SK-N-MC (cell line): ENCODE measurements around the gene PRKAR1B.

Source experiments
- DNase-seq: peaks from one replicate; pipeline ENCODE4 v3.0.0-alpha.2; 2011; ENCODE audit warnings: low read depth, low spot score
- H3K27ac ChIP-seq: fragments of 200-600 bp; sonication (generic); 2 replicates; pipeline ENCODE4 v1.5.1; 2016; ENCODE audit warnings: mixed run types
- H3K36me3 ChIP-seq: fragments of 200-600 bp; sonication (generic); 2 replicates; pipeline ENCODE4 v1.6.1; 2017; ENCODE audit warnings: antibody characterized with exemption, low read length, mixed read lengths; ENCODE audit not compliant: insufficient read depth
- H3K4me3 ChIP-seq: fragments of 200-600 bp; sonication (generic); 2 replicates; pipeline ENCODE4 v1.5.1; 2016
- H3K9ac ChIP-seq: fragments of 200-600 bp; sonication (generic); 2 replicates; pipeline ENCODE4 v1.8.0; 2017; ENCODE audit warnings: mixed run types, mixed read lengths; ENCODE audit not compliant: insufficient read length
- H3K9me3 ChIP-seq: fragments of 200-600 bp; sonication (generic); 2 replicates; pipeline ENCODE4 v1.6.1; 2017; ENCODE audit warnings: low read depth, mild to moderate bottlenecking, antibody characterized with exemption, low read length, moderate library complexity, mixed read lengths
- EZH2 ChIP-seq: fragments of 200-600 bp; sonication (generic); IDR thresholded peaks from one replicate; pipeline ENCODE4 v1.6.1; 2017; ENCODE audit warnings: antibody characterized with exemption
- FOXP2 ChIP-seq: optimal IDR thresholded peaks from 2 replicates; pipeline ENCODE3; 2011; ENCODE audit warnings: mild to moderate bottlenecking, moderate library complexity; ENCODE audit not compliant: insufficient read depth; ENCODE audit errors: extremely low read length, control extremely low read depth
- POLR2AphosphoS5 ChIP-seq: IDR thresholded peaks from 2 replicates; pipeline ENCODE4 v1.6.1; 2012; ENCODE audit warnings: mild to moderate bottlenecking, low read depth, low read length, borderline replicate concordance

PRKAR1B gene

DNA sequence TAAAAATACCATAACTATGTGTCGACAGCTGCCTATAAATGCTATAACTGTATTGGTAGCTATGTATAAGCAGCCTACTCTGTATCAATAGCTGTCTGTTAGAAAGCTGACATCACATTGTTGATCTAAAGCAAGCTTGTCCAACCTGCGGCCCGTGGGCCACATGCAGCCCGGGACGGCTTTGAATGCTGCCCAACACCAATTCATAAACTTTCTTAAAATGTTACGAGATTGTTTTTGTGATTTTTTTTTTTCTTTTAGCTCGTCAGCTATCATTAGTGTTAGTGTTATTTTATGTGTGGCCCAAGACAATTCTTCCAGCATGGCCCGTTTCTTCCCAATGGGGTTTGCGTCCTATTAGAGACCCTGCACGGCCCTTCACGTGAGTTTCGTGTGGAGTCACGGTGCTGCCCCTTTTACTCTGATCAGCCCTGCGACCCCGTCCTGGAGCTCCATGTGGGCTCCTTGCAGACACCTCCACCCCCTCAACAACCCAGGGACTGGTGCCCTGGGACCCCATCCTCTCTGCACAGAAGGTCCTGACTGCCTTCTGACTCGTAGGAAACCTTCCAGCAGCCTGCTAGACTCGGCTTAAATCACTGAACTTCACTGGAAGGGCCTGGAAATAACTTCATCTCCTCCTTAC lies 4.5 kb upstream of the PRKAR1B start:
- Histone ChIP-seq H3K9me3 (peaks cover 6% of the 10 kb centered on the region; the same call in 1 of the 2 replicates), H3K36me3 (peaks cover 62% of the 10 kb centered on the region), H3K27ac (no peak overlapping the region), H3K4me3 (no peak overlapping the region), H3K9ac (no peak overlapping the region)
- TF ChIP-seq POLR2AphosphoS5, result no peak
- no peak for TF ChIP-seq FOXP2
- TF ChIP-seq EZH2, result no peak
- no peak for DNase-seq

GRCh38 chr7:730501-731439 lies 3.7 kb upstream of the PRKAR1B start:
- H3K9me3 ChIP-seq, result peaks cover 6% of the 10 kb centered on the region; the same call in 1 of the 2 replicates
- H3K9ac ChIP-seq, result no peak overlapping the region
- no peak overlapping the region for H3K4me3 ChIP-seq
- H3K27ac ChIP-seq, result no peak overlapping the region
- H3K36me3 ChIP-seq, result peaks cover 62% of the 10 kb centered on the region
- no peak for TF ChIP-seq EZH2
- TF ChIP-seq FOXP2, result no peak
- TF ChIP-seq POLR2AphosphoS5, result no peak
- DNase-seq, result no peak

DNA sequence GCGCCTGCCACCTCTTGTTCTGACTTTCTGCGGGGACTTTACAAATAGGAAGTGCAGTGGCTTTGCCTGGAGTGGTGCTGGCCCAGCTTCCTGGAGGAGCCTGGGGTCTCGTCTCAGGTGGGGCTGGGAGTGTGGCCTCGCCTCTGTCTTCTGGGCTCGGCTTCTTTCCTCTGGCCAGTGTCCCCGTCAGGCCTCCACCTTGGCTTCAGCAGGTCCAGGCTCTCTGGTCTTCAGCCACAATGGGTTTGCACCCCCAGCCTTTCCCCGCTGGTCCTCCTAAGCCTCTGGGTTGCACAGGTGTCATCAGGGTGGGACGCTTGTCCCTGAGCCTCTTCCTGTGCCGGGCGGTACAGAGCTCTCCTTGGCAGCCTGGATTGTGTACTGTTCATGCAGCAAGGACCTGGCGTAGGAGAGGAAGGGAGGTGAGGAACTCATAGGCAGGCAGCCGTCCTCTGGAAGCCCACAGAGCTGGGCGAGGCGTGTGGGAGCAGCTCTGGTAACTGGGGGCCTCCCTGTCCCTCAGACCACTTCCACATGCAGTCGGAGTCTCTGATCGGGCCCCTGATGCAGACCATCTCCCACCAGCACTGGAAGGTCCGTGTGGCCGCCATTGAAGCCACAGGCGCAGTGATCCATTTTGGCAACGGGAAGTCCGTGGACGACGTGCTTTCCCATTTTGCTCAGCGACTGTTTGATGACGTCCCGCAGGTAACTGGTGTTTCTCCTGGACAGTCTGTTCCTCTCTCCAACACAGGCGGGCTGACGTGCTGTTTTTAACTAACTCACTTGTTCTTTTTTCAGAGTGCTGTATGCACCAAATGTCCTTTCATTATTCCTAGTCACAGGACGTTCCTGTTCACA lies 2.3 kb upstream of the PRKAR1B start:
- no peak overlapping the region for H3K9ac ChIP-seq
- TF ChIP-seq POLR2AphosphoS5, result no peak
- no peak overlapping the region for H3K4me3 ChIP-seq
- peaks cover 51% of the 10 kb centered on the region for H3K36me3 ChIP-seq
- DNase-seq, result no peak
- H3K9me3 ChIP-seq, result peaks cover 5% of the 10 kb centered on the region; the same call in 1 of the 2 replicates
- H3K27ac ChIP-seq, result no peak overlapping the region

DNA sequence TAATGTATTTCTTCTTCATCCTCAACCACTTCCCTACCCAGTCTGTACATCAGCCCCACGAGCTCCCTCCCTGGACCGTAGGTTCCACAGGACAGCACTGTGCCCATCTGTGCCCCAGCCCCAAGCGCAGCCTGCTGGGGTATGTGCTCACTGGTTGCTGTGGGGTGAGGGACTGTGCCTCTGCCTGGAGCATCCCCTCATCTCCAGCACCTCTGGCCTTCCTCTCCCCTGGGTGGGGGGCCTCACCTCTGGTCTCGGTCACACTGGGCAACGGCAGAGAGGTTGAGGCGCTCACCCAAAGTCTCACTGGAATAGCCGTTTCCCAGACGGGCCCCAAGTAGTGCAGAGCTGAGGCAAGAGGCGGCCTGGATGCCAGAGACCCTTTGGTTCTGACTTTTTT lies 1.5 kb upstream of the PRKAR1B start:
- TF ChIP-seq EZH2 (no peak), POLR2AphosphoS5 (no peak), FOXP2 (no peak)

DNA sequence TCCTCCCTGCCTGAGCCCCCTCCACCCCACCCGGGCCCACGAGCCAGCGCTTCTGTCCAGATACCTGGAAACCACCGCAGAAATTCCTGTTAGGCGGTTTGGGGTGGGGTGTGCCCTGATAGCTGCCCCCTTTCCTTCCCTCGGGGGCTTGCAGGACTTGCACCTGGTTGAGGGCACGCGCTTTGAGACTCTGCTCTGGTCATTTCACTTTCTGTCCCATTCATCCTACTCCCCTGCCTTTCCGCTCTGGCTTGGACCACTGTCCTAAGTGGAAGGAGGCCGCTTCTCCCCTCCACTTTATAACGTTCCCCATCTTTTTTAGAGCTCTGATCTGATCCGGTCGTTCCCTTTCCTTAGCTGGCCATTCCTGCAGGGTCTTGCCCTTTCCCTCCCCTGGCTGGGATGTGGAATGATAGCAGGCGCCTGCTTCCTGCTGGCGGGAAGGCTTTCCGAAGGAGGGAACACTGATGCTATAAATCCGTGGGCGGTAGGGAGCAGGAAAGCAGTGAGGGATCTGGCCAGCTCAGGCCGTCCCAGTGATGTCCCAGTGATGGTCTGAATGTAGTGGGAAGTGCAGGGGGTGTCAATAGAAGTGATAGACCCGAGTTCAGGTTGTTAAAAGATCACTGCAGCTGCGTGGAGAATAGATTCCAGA lies 852 bp upstream of the PRKAR1B start:
- Histone ChIP-seq H3K4me3 (peak overlapping the region; percentile 92), H3K9me3 (no peaks in the 10 kb centered on the region), H3K27ac (no peak overlapping the region), H3K36me3 (peaks cover 37% of the 10 kb centered on the region), H3K9ac (peak overlapping the region; percentile 58)
- TF ChIP-seq EZH2 (no peak), POLR2AphosphoS5 (no peak), FOXP2 (no peak)
- DNase-seq, result no peak

More for the DNA sequence above, 1.5 kb upstream of the PRKAR1B start:
- peaks cover 44% of the 10 kb centered on the region for H3K36me3 ChIP-seq
- H3K4me3 ChIP-seq, result no peak overlapping the region
- no peak for DNase-seq
- H3K9ac ChIP-seq, result no peak overlapping the region
- no peaks in the 10 kb centered on the region for H3K9me3 ChIP-seq
- H3K27ac ChIP-seq, result no peak overlapping the region

- no peak for DNase-seq
- Histone ChIP-seq H3K9ac (peak overlapping the region; percentile 91), H3K4me3 (peak overlapping the region; percentile 92), H3K27ac (no peak overlapping the region), H3K9me3 (no peaks in the 10 kb centered on the region), H3K36me3 (peaks cover 30% of the 10 kb centered on the region)
- TF ChIP-seq POLR2AphosphoS5 (no peak), FOXP2 (no peak), EZH2 (no peak)
Observed at GRCh38 chr7:726854-727103, 302 bp downstream of the PRKAR1B start.

DNA sequence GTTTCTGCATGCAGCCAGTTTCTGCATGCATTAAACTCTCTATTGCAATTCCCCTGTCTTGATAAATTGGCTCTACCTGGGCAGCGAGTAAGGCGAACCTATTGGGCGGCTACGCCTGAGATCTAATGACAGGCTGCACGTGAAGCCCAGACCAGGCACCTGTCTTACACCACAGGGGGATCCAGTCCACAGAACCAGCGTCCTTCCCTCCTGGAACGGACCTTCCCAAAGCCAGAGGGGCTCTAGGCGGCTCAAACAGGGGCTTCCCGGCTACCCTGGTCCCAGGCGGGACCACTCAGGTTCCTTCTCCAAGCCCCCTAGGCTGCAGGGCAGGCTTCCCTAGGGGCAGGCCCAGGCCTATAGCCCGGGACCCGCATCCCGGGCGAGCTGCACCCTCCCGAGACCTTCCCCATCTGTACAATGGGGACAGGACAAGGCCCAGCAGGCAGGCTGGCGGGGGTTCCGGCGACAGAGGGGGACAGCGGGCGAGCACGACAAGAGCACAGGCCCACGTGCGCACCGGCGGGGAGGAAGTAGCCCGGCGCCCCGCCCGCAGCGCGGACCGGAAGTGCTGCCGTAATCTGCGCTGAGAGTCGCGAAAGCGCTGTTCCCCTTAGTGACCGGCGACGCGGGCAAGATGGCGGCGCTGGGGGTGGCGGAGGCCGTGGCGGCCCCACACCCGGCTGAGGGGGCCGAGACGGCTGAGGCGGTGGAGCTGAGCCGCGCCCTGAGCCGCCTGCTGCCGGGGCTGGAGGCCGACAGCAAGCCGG lies 812 bp downstream of the PRKAR1B start, which contains the start of gene DNAAF5:
Gene DNAAF5 (plus strand): TSS at position 616 of the 770 bp plus-strand sequence. CDS start 22 bp downstream, at position 638.
- Histone ChIP-seq H3K36me3 (peaks cover 25% of the 10 kb centered on the region), H3K27ac (peak within 1 kb of the TSS; percentile 75), H3K9ac (peak within 1 kb of the TSS; percentile 91), H3K4me3 (peak within 1 kb of the TSS; percentile 92), H3K9me3 (no peaks in the 10 kb centered on the region)
- TF ChIP-seq POLR2AphosphoS5, result peak; percentile 70
- no peak for TF ChIP-seq EZH2
- peak; percentile 39 for TF ChIP-seq FOXP2
- DNase-seq, result peak; percentile 8
